ENCODE results near the gene ARV1.
A peak's percentile ranks its signal among the peaks of the same experiment; 100 is the strongest.

Gene ARV1

DNA sequence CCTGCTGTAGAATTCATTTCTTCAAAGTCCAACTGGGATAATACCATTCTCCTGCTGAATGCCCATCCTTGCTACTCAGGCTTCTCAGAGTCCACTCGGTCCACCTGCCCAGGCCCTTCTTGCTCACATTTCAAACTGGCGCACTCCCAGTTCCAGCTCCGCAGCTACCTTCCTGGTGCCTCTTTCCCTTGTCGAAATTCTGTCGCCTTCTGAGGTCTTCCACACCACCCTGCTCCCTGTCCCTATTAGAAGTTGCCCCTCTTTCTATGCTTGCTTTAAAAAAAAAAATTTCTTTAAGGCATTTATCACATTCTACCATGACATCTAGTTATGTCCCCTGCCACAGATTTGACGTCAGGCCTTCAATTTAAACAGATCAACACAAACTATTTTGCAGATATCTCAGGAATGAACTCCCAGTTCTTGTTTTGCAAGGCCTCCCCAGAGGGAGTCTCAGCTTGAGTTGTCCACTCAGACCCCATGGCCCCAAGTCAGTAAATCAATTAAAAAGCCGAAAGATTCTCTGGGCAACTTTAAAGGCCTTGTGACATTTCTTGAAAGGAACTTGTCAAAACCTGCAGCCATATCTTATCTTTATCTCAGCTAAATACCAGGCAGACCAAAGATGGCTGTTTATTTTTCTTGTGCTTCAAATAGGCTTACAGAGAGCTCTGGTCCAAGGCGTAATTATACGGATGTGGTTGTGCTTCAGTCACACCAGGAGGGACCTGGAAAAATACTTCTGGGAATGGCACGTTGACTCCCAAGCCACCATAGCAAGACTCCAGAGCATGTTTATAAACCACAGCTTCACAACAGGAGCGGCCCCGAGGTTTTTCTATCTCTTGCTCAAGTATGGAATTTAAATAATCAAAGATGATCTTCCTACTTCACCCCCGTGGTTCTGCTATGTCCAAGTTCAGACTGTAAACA lies 59.0 kb downstream of the ARV1 start:
- DNase-seq (ENCODE audit: low spot score): no peak
- TF ChIP-seq, protein P1, sequence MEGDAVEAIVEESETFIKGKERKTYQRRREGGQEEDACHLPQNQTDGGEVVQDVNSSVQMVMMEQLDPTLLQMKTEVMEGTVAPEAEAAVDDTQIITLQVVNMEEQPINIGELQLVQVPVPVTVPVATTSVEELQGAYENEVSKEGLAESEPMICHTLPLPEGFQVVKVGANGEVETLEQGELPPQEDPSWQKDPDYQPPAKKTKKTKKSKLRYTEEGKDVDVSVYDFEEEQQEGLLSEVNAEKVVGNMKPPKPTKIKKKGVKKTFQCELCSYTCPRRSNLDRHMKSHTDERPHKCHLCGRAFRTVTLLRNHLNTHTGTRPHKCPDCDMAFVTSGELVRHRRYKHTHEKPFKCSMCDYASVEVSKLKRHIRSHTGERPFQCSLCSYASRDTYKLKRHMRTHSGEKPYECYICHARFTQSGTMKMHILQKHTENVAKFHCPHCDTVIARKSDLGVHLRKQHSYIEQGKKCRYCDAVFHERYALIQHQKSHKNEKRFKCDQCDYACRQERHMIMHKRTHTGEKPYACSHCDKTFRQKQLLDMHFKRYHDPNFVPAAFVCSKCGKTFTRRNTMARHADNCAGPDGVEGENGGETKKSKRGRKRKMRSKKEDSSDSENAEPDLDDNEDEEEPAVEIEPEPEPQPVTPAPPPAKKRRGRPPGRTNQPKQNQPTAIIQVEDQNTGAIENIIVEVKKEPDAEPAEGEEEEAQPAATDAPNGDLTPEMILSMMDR (IDR thresholded peaks at IDR 0.05; ENCODE audit: extremely low read depth, insufficient read depth, missing control alignments): no peak
- in situ Hi-C loops (cut with MboI; ENCODE audit: low pct_unique_long_range_greater_than_20kb, low sequenced_read_pairs, unreplicated experiment): no loop called here

DNA sequence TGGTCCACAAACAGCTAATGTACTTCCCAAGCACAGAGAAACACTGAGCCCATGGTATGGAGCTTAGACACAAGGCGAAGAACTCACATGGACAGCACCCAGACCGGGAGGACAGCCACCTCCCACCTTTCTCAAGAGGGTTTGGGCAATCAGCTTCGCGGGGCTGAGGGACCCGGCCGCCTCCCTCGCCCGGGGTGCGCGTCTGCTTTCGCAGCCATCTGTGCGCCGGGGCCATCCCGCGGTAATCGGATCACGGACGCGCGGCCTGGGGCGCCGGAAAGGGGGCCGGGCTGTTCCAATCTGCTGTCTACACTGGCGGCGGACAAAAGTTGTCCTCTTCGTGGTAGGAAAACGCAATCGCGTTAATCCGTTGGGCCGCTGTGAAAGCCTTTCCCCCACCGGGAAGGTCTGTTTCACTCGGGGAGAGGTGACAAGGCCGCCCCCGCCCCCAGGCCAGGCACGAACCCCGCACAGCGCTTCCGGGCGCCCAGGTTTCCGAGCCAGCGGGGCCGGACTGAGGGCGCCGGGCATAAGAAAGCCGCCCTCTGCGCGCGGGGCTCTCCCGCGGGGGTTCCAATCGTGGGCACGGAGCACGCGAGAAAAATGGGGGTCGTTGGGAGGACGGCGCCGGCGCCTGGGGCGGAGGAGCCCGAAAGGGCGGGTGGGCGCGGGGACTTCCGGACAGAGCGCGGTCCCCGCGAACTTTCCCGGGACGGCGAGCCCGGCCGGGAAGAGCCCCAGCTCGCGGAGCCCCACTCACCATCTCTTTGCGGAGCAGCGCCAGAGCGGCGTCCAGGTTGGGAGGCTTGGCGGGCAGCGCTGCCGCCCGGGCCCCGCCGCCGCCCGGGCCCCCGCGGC lies 60.5 kb downstream of the ARV1 start:
- in situ Hi-C loops (cut with MboI; ENCODE audit: low pct_unique_long_range_greater_than_20kb, low sequenced_read_pairs, unreplicated experiment): no loop called here
- peak; percentile 57 for DNase-seq (ENCODE audit: low spot score)
- TF ChIP-seq, protein P1 (IDR thresholded peaks at IDR 0.05; ENCODE audit: extremely low read depth, insufficient read depth, missing control alignments): no peak

DNA sequence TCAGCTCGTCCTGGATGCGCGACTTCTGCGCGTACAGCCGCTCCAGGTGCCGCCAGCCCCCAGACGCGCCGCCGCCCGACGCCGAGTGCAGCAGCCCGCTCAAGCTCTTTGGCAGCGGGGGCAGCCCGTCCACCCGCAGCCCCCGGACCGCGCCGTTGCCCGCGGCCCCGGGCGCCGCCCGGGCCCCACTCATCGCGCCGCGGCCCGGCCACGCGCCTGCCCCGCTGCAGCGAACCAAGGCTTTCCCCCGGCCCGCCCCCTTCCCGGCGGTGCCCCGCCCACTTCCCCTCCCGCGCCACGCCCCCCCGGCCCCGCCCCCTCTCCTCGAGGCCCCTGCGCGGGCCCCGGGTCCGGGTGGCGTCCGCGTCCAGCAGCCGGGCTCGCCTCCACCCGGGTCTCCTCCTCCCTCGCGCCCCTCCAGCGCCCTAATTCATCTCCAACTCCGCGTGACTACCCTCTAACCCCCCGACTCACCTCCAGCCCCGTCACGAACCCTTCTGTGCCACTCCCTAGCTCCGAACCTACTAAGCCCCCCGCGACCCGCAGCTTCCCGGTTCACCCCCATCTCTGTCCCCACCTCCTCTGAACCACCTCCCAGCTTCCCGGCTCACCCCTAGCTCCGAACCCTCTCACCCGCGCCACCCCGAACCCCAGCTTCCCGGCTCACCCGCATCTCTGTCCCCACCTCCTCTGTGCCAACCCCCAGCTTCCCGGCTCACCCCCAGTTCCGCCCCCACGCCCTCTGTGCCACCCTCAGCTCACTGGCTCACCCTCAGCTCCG lies 61.3 kb downstream of the ARV1 start, which contains the start of gene FAM89A:
FAM89A (minus strand) TSS at position 236 of the 781 bp plus-strand sequence; CDS start at position 193, 43 bp downstream.
- in situ Hi-C loops (cut with MboI; ENCODE audit: low pct_unique_long_range_greater_than_20kb, low sequenced_read_pairs, unreplicated experiment): no loop called here
- TF ChIP-seq, protein P1 (IDR thresholded peaks at IDR 0.05; ENCODE audit: extremely low read depth, insufficient read depth, missing control alignments): no peak
- peak; percentile 92 for DNase-seq (ENCODE audit: low spot score)

DNA sequence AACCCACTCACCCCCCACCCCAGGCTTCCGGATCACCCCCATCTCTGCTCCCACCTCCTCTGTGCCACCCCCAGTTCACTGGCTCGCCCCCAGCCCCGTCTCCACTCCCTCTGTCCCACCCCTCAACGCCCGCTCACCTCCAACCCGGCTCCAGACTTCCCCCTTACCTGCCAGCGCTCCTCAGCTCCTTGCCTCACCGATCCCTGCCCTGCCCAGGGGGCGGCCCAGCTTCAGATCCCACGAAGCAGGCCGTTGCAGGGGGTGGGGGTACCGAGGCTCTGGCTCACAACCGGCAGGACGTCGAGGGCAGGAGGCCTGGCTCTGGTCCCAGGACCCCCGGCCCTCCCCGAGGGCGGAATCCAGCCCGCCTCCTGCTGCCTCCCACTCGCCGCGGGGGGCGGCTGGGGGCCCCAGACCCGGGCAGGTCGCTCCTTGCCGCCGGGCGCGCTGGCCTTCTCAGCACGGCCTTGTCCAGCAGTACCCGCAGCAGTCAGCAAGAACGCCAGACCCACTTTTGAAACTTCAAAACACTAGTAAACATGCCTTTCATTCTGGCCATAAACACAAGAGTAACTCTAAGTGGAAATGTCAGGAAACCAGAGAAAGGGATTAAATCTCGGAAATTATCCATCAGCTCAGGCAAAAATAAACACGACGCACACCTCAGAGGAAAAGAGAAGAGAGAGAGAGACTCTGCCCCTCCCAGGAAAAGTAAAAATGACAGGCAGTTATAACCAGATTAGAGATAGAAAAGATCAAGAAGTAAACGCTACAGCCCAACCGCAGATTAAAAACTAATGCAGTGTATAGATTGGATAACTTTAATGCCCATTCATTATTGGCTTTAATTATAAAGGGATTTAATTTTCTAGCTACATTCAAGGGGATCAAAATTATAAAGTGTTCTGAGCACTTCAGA lies 62.2 kb downstream of the ARV1 start:
- DNase-seq (ENCODE audit: low spot score): no peak
- TF ChIP-seq, protein P1 (IDR thresholded peaks at IDR 0.05; ENCODE audit: extremely low read depth, insufficient read depth, missing control alignments): no peak
- in situ Hi-C loops (cut with MboI; ENCODE audit: low pct_unique_long_range_greater_than_20kb, low sequenced_read_pairs, unreplicated experiment): no loop called here

DNA sequence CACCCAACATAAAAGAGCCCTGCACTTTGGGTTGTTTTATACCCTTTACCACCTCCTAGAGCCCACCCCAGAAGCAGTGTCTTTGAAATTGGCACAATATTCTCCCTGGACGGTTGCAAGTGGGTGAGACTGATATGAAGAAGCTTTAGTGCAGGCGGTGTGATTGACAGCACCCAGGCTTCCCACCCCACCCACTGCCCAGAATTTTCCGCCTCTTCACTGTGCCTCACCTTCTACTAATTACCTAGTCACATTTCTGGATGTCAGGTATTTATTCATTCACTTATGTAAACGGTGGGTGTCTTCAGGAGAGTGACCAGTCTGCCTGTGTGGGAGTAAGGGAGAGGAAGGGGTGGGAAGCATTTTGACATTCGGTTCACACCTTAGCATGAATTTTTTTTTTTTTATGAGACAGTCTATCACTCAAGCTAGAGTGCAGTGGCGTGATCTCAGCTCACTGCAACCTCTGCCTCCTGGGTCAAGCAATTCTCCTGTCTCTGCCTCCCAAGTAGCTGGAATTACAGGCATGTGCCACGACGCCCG lies 62.9 kb downstream of the ARV1 start:
- TF ChIP-seq, protein P1 (IDR thresholded peaks at IDR 0.05; ENCODE audit: extremely low read depth, insufficient read depth, missing control alignments): no peak
- in situ Hi-C loops (cut with MboI; ENCODE audit: low pct_unique_long_range_greater_than_20kb, low sequenced_read_pairs, unreplicated experiment): no loop called here
- DNase-seq (ENCODE audit: low spot score): no peak
